NCI-H2107 (cell line): ENCODE data around the gene NATD1.
"Not testable (repeated sequence)": the region's sequence is repeated elsewhere in the genome, so short reads cannot be mapped to it uniquely, and the experiment has no call there.

ENCODE experiments used
- DNase-seq: peaks from one replicate; lab custom pipeline; 2025; lab: John Stamatoyannopoulos, UW

NATD1 gene

GRCh38 chr17:21192414-21192813, 60.8 kb downstream of the NATD1 start:
- DNase-seq, result not testable (repeated sequence)

GRCh38 chr17:21191698-21192097, 61.5 kb downstream of the NATD1 start:
- no peak for DNase-seq

GRCh38 chr17:21190078-21190477, 63.1 kb downstream of the NATD1 start:
- no peak for DNase-seq

GRCh38 chr17:21189361-21189760, 63.8 kb downstream of the NATD1 start:
- DNase-seq, result no peak
